Endothelial cell of umbilical vein (primary cell): ENCODE data around the gene IFT57. TPM values are rescaled to one million over a fixed set of nuclear protein-coding genes. Genes with fewer than 3 reads are reported as not detected.

Experiments
- BruUV-seq: library from RNA; stranded (reverse); fragments of 400-500 nt; replicated peaks from 2 replicates; lab custom pipeline; 2021; lab: Mats Ljungman, UMichigan
- CTCF ChIA-PET: fragments of 300-600, 350-600 bp; sonication (Branson Sonifier 250); formaldehyde crosslinking; loops from one replicate; lab custom pipeline; 2021; ENCODE audit warnings: antibody characterized with exemption, inconsistent platforms; lab: Charles Lee
- POLR2A ChIA-PET: fragments of 300-600, 350-600 bp; sonication (Branson Sonifier 250); formaldehyde crosslinking; loops from one replicate; lab custom pipeline; 2021; ENCODE audit warnings: antibody characterized with exemption, inconsistent platforms; lab: Charles Lee
- DNase-seq: peaks from one replicate; pipeline ENCODE4 v3.0.0-alpha.2; 2011; ENCODE audit warnings: low read depth, low spot score
- FAIRE-seq: peaks from 2 replicates; lab custom pipeline; 2011; peaks lifted over from hg19 to GRCh38; lab: Jason Lieb, UNC
- H2AFZ ChIP-seq: 2 replicates; pipeline ENCODE4 v1.6.0; 2012; ENCODE audit warnings: low read depth, low read length, control low read depth, inconsistent platforms
- H3K27ac ChIP-seq: 2 replicates; pipeline ENCODE4 v1.5.1; 2011; ENCODE audit warnings: low read depth, mild to moderate bottlenecking, control low read depth, low read length, moderate library complexity; ENCODE audit not compliant: insufficient read depth
- H3K27me3 ChIP-seq, 2 experiments: 2 replicates each; pipeline versions ENCODE4 v1.6.0 to v1.6.1; 2011; ENCODE audit warnings: low read length in 2 of 2, mixed read lengths in 1 of 2; ENCODE audit not compliant: control insufficient read depth in 2 of 2, insufficient read depth in 2 of 2
- H3K36me3 ChIP-seq, 2 experiments: 2 replicates in 1 of 2; 3 replicates in 1 of 2; pipeline ENCODE4 v1.5.1; 2011; ENCODE audit warnings: low read length in 2 of 2, mild to moderate bottlenecking in 1 of 2, moderate library complexity in 1 of 2; ENCODE audit not compliant: control insufficient read depth in 2 of 2, insufficient read depth in 2 of 2; ENCODE audit errors: extremely low read depth in 1 of 2
- H3K4me1 ChIP-seq: 3 replicates; pipeline ENCODE4 v1.5.1; 2011; ENCODE audit warnings: mild to moderate bottlenecking, low read length; ENCODE audit not compliant: control insufficient read depth, insufficient read depth; ENCODE audit errors: extremely low read depth
- H3K4me2 ChIP-seq: 2 replicates; pipeline ENCODE4 v1.6.1; 2011; ENCODE audit warnings: low read length, control low read depth, mixed read lengths; ENCODE audit not compliant: insufficient read depth
- H3K4me3 ChIP-seq, 3 experiments: fragments of 200-600 bp in 1 of 3; sonication (generic), shearing (Covaris generic) in 1 of 3; replicated peaks in 1 of 3; 2 replicates each; pipeline ENCODE4 v1.5.1; 2011 to 2016; ENCODE audit warnings: control low read depth in 3 of 3, low read length in 3 of 3, mild to moderate bottlenecking in 2 of 3, inconsistent platforms in 1 of 3, low read depth in 1 of 3, moderate library complexity in 1 of 3; ENCODE audit not compliant: insufficient read depth in 1 of 3
- H3K79me2 ChIP-seq: 2 replicates; pipeline ENCODE4 v1.6.0; 2012; ENCODE audit warnings: low read length, inconsistent platforms; ENCODE audit not compliant: control insufficient read depth, insufficient read depth
- H3K9ac ChIP-seq: replicated peaks from 2 replicates; pipeline ENCODE3; 2011; ENCODE audit warnings: low read length, control low read depth; ENCODE audit not compliant: insufficient read depth; ENCODE audit errors: extremely low read depth
- H3K9me1 ChIP-seq: replicated peaks from 3 replicates; pipeline ENCODE4 v1.6.0; 2011; ENCODE audit warnings: mild to moderate bottlenecking, low read length; ENCODE audit not compliant: control insufficient read depth, insufficient read depth; ENCODE audit errors: extremely low read depth
- H3K9me3 ChIP-seq: replicated peaks from 2 replicates; pipeline ENCODE4 v1.5.1; 2012; ENCODE audit warnings: low read length, inconsistent platforms; ENCODE audit not compliant: control insufficient read depth, insufficient read depth
- H4K20me1 ChIP-seq: replicated peaks from 2 replicates; pipeline ENCODE3; 2011; ENCODE audit warnings: mild to moderate bottlenecking, low read length; ENCODE audit not compliant: control insufficient read depth, insufficient read depth; ENCODE audit errors: extremely low read depth
- EZH2 ChIP-seq: IDR thresholded peaks from 2 replicates; pipeline ENCODE4 v1.6.1; 2012; ENCODE audit warnings: borderline replicate concordance, low read depth, mild to moderate bottlenecking, moderate library complexity, low read length, inconsistent platforms; ENCODE audit not compliant: severe bottlenecking
- FOS ChIP-seq: IDR thresholded peaks from 2 replicates; pipeline ENCODE4 v1.6.1; 2011; ENCODE audit warnings: mild to moderate bottlenecking, low read length, moderate library complexity, borderline replicate concordance; ENCODE audit not compliant: insufficient read depth
- GATA2 ChIP-seq: IDR thresholded peaks from 2 replicates; pipeline ENCODE4 v1.7.0; 2011; ENCODE audit warnings: low read depth, mild to moderate bottlenecking, moderate library complexity, mixed read lengths, low read length; ENCODE audit not compliant: insufficient read length, insufficient read depth
- JUN ChIP-seq: IDR thresholded peaks from 2 replicates; pipeline ENCODE4 v1.6.1; 2011; ENCODE audit warnings: borderline replicate concordance, low read depth; ENCODE audit not compliant: insufficient read length, insufficient read depth
- MYC ChIP-seq: IDR thresholded peaks from one replicate; pipeline ENCODE4 v1.6.1; 2011; ENCODE audit warnings: mild to moderate bottlenecking, low read depth, low read length
- POLR2A ChIP-seq: IDR thresholded peaks from 2 replicates; pipeline ENCODE4 v1.6.1; 2012; ENCODE audit warnings: low read depth, mild to moderate bottlenecking, control low read depth, low read length
- POLR2AphosphoS5 ChIP-seq: IDR thresholded peaks from 2 replicates; pipeline ENCODE4 v1.6.1; 2012; ENCODE audit warnings: low read depth, mild to moderate bottlenecking, control low read depth, low read length, moderate library complexity; ENCODE audit not compliant: insufficient read depth
- dilution Hi-C: fragments of 300-500 bp; cut with MboI; formaldehyde crosslinking; loops from one replicate; pipeline ENCODE4 v1.15.0; 2019; ENCODE audit warnings: low sequenced_read_pairs; ENCODE audit not compliant: extremely low pct_ligation_motif_present
- intact Hi-C: fragments of 100-400 bp; cut with micrococcal nuclease; formaldehyde crosslinking; loops from one replicate; pipeline ENCODE4 v1.10.0; 2022
- polyA plus RNA-seq, 4 experiments: library from polyadenylated mRNA; depleted of rRNA in 3 of 4; stranded (reverse) in 3 of 4; unstranded in 1 of 4; fragments of >200 nt; gene quantifications; 2 replicates each; pipeline versions ENCODE4 v1.2.1 to v1.2.3, GENCODE V29; 2011 to 2012; ENCODE audit warnings: missing spikeins in 1 of 4
- total RNA-seq: library from RNA; stranded (reverse); gene quantifications from 2 replicates; pipeline ENCODE4 v1.2.3, GENCODE V29; 2021
- TF ChIP-seq, protein P1 (sequence below), 2 donors: IDR thresholded peaks; 1 replicate in 1 of 2; 2 replicates in 1 of 2; pipeline ENCODE4 v1.5.1; 2011; ENCODE audit warnings: low read length in 2 of 2, mild to moderate bottlenecking in 2 of 2, moderate library complexity in 2 of 2, control low read depth in 1 of 2, inconsistent platforms in 1 of 2, low read depth in 1 of 2; ENCODE audit not compliant: insufficient read depth in 1 of 2; ENCODE audit errors: extremely low read depth in 1 of 2
- TF ChIP-seq, protein P2 (sequence below): IDR thresholded peaks from 2 replicates; pipeline ENCODE4 v1.6.1; 2011; ENCODE audit not compliant: insufficient read depth, insufficient read length

The IFT57 gene
- total and polyA plus RNA-seq, 2 donors (not counting 3 experiments of a cell fraction or from before 2014, with no cell fraction given): 15.2 to 25.1 TPM

DNA sequence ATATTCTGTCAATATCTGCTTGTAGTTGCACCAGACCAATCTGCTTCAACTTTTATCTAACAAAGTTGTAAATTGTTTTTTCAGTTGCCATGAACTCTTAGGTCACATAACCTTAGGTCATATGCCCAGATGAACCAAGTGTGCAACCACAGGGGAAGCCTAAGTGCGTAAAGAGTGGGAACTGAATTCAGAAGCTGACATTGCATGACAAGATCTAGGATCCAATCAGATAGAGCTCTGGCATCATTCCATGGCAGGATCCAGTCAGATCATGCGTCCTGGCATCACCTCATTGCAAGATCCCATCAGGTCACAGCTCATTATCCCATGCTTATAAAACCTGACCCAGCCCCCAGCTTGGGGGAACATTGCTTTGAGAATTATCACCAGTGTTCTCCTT, 18.9 kb upstream of the IFT57 start:
- H3K9me3 ChIP-seq: no peaks in the 10 kb centered on the region
- POLR2A ChIA-PET: no interaction called here
- H3K9ac ChIP-seq: no peak overlapping the region
- H3K4me3 ChIP-seq: no peak overlapping the region
- H3K9me1 ChIP-seq: no peaks in the 10 kb centered on the region
- no peak overlapping the region for H2AFZ ChIP-seq
- TF ChIP-seq, protein P1, sequence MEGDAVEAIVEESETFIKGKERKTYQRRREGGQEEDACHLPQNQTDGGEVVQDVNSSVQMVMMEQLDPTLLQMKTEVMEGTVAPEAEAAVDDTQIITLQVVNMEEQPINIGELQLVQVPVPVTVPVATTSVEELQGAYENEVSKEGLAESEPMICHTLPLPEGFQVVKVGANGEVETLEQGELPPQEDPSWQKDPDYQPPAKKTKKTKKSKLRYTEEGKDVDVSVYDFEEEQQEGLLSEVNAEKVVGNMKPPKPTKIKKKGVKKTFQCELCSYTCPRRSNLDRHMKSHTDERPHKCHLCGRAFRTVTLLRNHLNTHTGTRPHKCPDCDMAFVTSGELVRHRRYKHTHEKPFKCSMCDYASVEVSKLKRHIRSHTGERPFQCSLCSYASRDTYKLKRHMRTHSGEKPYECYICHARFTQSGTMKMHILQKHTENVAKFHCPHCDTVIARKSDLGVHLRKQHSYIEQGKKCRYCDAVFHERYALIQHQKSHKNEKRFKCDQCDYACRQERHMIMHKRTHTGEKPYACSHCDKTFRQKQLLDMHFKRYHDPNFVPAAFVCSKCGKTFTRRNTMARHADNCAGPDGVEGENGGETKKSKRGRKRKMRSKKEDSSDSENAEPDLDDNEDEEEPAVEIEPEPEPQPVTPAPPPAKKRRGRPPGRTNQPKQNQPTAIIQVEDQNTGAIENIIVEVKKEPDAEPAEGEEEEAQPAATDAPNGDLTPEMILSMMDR (IDR thresholded peaks at IDR 0.05; ENCODE audit: extremely low read depth in 1 of 2, insufficient read depth in 1 of 2, low read depth in 1 of 2, low read length in 2 of 2): no peak
- TF ChIP-seq POLR2A: no peak
- no peak for TF ChIP-seq EZH2
- TF ChIP-seq POLR2AphosphoS5: no peak
- TF ChIP-seq MYC: no peak
- TF ChIP-seq JUN: no peak
- TF ChIP-seq, protein P2, sequence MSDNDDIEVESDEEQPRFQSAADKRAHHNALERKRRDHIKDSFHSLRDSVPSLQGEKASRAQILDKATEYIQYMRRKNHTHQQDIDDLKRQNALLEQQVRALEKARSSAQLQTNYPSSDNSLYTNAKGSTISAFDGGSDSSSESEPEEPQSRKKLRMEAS: no peak
- no peak for TF ChIP-seq GATA2
- no peak for TF ChIP-seq FOS
- H3K36me3 ChIP-seq: no peaks in the 10 kb centered on the region
- no TSS peak for BruUV-seq
- no peak for FAIRE-seq
- no peak overlapping the region for H3K27ac ChIP-seq
- no peaks in the 10 kb centered on the region for H3K27me3 ChIP-seq
- no peaks in the 10 kb centered on the region for H3K4me1 ChIP-seq
- H4K20me1 ChIP-seq: no peaks in the 10 kb centered on the region
- DNase-seq: no peak
- dilution Hi-C loops: no loop called here
- H3K79me2 ChIP-seq: no peaks in the 10 kb centered on the region
- intact Hi-C loops: no loop called here
- H3K4me2 ChIP-seq: no peak overlapping the region
- CTCF ChIA-PET: no interaction called here
